HepG2 (cell line): ENCODE measurements around the gene USP11. TPM values are rescaled to one million over a fixed set of nuclear protein-coding genes. Genes with fewer than 3 reads are reported as not detected.
A peak's percentile ranks its signal among the peaks of the same experiment; 100 is the strongest.

Experiments used
- ERF ChIP-seq: IDR thresholded peaks from 2 replicates; pipeline ENCODE4 v1.6.1; 2018; ENCODE audit warnings: missing biosample characterization, missing genetic modification reagents
- ETV5 ChIP-seq: IDR thresholded peaks from 2 replicates; pipeline ENCODE4 v1.6.1; 2018; ENCODE audit warnings: missing biosample characterization, missing genetic modification reagents, inconsistent platforms, borderline replicate concordance
- HNRNPL ChIP-seq: fragments of 200-400 bp; formaldehyde crosslinking; IDR thresholded peaks from 2 replicates; pipeline ENCODE4 v1.6.1; 2017; ENCODE audit warnings: mild to moderate bottlenecking, low read depth, low read length
- KDM2A ChIP-seq: sonication (generic); formaldehyde crosslinking; IDR thresholded peaks from 2 replicates; pipeline ENCODE4 v1.4.0; 2020; ENCODE audit warnings: low read depth, missing genetic modification reagents, borderline replicate concordance
- KDM5B ChIP-seq: sonication (generic); formaldehyde crosslinking; IDR thresholded peaks from 2 replicates; pipeline ENCODE4 v1.4.0; 2020; ENCODE audit warnings: missing genetic modification reagents, mild to moderate bottlenecking, borderline replicate concordance
- MAX ChIP-seq: IDR thresholded peaks from 2 replicates; pipeline ENCODE4 v1.6.1; 2012; ENCODE audit warnings: inconsistent platforms
- RFXANK ChIP-seq: IDR thresholded peaks from 2 replicates; pipeline ENCODE4 v1.6.1; 2016
- SAP130 ChIP-seq: IDR thresholded peaks from 2 replicates; pipeline ENCODE4 v1.6.1; 2016; ENCODE audit warnings: low read depth
- TAF15 ChIP-seq: fragments of 200-400 bp; formaldehyde crosslinking; IDR thresholded peaks from one replicate; pipeline ENCODE4 v1.6.1; 2018; ENCODE audit warnings: mild to moderate bottlenecking, low read depth, low read length; ENCODE audit not compliant: poor library complexity, severe bottlenecking
- ZFP91 ChIP-seq: sonication (generic); formaldehyde crosslinking; IDR thresholded peaks from 2 replicates; pipeline ENCODE4 v1.9.0; 2022; ENCODE audit warnings: missing genetic modification reagents, mild to moderate bottlenecking, borderline replicate concordance
- ZHX2 ChIP-seq, 2 experiments: sonication (generic) in 1 of 2; formaldehyde crosslinking in 1 of 2; IDR thresholded peaks; 2 replicates each; pipeline versions ENCODE4 v1.6.1 to v1.9.0; 2014 to 2022; ENCODE audit warnings: antibody characterized with exemption in 1 of 2, borderline replicate concordance in 1 of 2, inconsistent platforms in 1 of 2, low read depth in 1 of 2, missing genetic modification reagents in 1 of 2
- ZMYM2 ChIP-seq: sonication (generic); formaldehyde crosslinking; IDR thresholded peaks from 2 replicates; pipeline ENCODE4 v1.8.0; 2022; ENCODE audit warnings: mild to moderate bottlenecking, missing genetic modification reagents
- ZNF468 ChIP-seq: sonication (generic); formaldehyde crosslinking; IDR thresholded peaks from 2 replicates; pipeline ENCODE4 v1.8.0; 2022; ENCODE audit warnings: mild to moderate bottlenecking, moderate library complexity, missing genetic modification reagents
- ZNF557 ChIP-seq: sonication (generic); formaldehyde crosslinking; IDR thresholded peaks from 2 replicates; pipeline ENCODE4 v1.4.0; 2020; ENCODE audit warnings: missing genetic modification reagents
- ZNF691 ChIP-seq: sonication (generic); formaldehyde crosslinking; IDR thresholded peaks from 2 replicates; pipeline ENCODE4 v1.4.0; 2020; ENCODE audit warnings: missing genetic modification reagents, low read depth, mild to moderate bottlenecking, borderline replicate concordance
- ZNF780A ChIP-seq: sonication (generic); formaldehyde crosslinking; IDR thresholded peaks from 2 replicates; pipeline ENCODE4 v1.8.0; 2022; ENCODE audit warnings: mild to moderate bottlenecking, missing genetic modification reagents, moderate library complexity
- polyA plus RNA-seq, 8 experiments: library from polyadenylated mRNA; depleted of rRNA in 3 of 8; stranded (reverse) in 7 of 8; unstranded in 1 of 8; fragments of >200 nt; fragmentation: Illumina TruSeq in 4 of 8; extraction: Trizol in 4 of 8; gene quantifications; 2 replicates each; pipeline versions ENCODE4 v1.2.1 to v1.2.3, GENCODE V29; 2011 to 2016; ENCODE audit warnings: low read depth in 4 of 8, missing spikeins in 1 of 8, mixed read lengths in 1 of 8; ENCODE audit not compliant: insufficient read depth in 1 of 8
- total RNA-seq, 5 experiments: library from RNA; depleted of rRNA; stranded (reverse); fragments of >200 nt; fragmentation: Illumina TruSeq; extraction: Trizol; gene quantifications; 2 replicates each; pipeline ENCODE4 v1.2.3, GENCODE V29; 2016; ENCODE audit warnings: low read depth in 1 of 5

Gene USP11
- total and polyA plus RNA-seq, 2 of the 13 experiments (the other 11 are each of a cell fraction or from before 2014, with no cell fraction given): 23.8 to 31.7 TPM

- TF ChIP-seq ZFP91 (CRISPR knock-in tag): peak; percentile 56; the same call in 1 of the 2 replicates
- no peak for TF ChIP-seq HNRNPL
- no peak for TF ChIP-seq ZNF557 (CRISPR knock-in tag)
- TF ChIP-seq ZHX2 (IDR thresholded peaks at IDR 0.05; ENCODE audit: low read depth): 0 out of 2 replicates have a peak, but pooled peaks have one; percentile 30
- TF ChIP-seq ZHX2 (CRISPR knock-in tag; IDR thresholded peaks at IDR 0.05; ENCODE audit: borderline replicate concordance): no peak
- TF ChIP-seq TAF15: peak; percentile 44
- peak; percentile 48; the same call in 1 of the 2 replicates for TF ChIP-seq ZNF780A (CRISPR knock-in tag)
- peak; percentile 33; the same call in 1 of the 2 replicates for TF ChIP-seq ERF
- TF ChIP-seq KDM5B: peak; percentile 33; the same call in 1 of the 2 replicates
- TF ChIP-seq MAX: 0 out of 2 replicates have a peak, but pooled peaks have one; percentile 23
- TF ChIP-seq ZNF468 (CRISPR knock-in tag): no peak
- 0 out of 2 replicates have a peak, but pooled peaks have one; percentile 30 for TF ChIP-seq ZNF691 (CRISPR knock-in tag)
- TF ChIP-seq ETV5 (CRISPR knock-in tag): peak; percentile 10; the same call in 1 of the 2 replicates
- no peak for TF ChIP-seq ZMYM2
- TF ChIP-seq KDM2A (CRISPR knock-in tag): peak; percentile 75; the same call in 1 of the 2 replicates
- TF ChIP-seq SAP130 (CRISPR knock-in tag): peak; percentile 66; the same call in 1 of the 2 replicates
- TF ChIP-seq RFXANK (CRISPR knock-in tag): 0 out of 2 replicates have a peak, but pooled peaks have one; percentile 44
These were observed 39.2 kb upstream of the USP11 start, which contains the start of gene UBA1 (continued) for GRCh38 chrX:47193475-47194193.
